Body of pancreas (tissue), 4 donors: ENCODE data around the gene MYL12B.

Source experiments
- CTCF ChIP-seq, 7 experiments: fragments of 450-650 bp in 4 of 7; fragments of 200-600 bp in 3 of 7; sonication (generic) in 3 of 7; IDR thresholded peaks; one replicate each; pipeline ENCODE4 v1.5.1; 2016 to 2019; ENCODE audit warnings: antibody characterized with exemption in 7 of 7
- POLR2A ChIP-seq, 3 donors: fragments of 450-650 bp; IDR thresholded peaks; one replicate each; pipeline ENCODE4 v1.6.1; 2016; ENCODE audit warnings: antibody characterized with exemption in 3 of 3, mild to moderate bottlenecking in 2 of 3

- TF ChIP-seq CTCF (IDR thresholded peaks at IDR 0.05) (no peak), POLR2A (IDR thresholded peaks at IDR 0.05) (no peak)
Observed at GRCh38 chr18:3224223-3224622, 37.7 kb upstream of the MYL12B start.
